ENCODE measurements around the gene IDE. TPM values are rescaled to one million over a fixed set of nuclear protein-coding genes. Genes with fewer than 3 reads are reported as not detected.

Gene IDE
- total and polyA plus RNA-seq, 2 of the 4 experiments (the other 2 are of a cell fraction): 9.3 to 27.4 TPM

- Histone ChIP-seq H2BK15ac (ENCODE audit: low read depth, low read length) (no peak overlapping the region), H3K23ac (ENCODE audit: low read depth, low read length) (no peak overlapping the region), H3K4me3 (ENCODE audit: insufficient read depth, low read depth, low read length) (no peak overlapping the region), H2AK9ac (replicated peaks; ENCODE audit: low read depth, low read length, poor library complexity) (no peak overlapping the region), H3K27me3 (ENCODE audit: control insufficient read depth, insufficient read depth, low read length) (peaks cover 14% of the 10 kb centered on the region), H4K91ac (ENCODE audit: insufficient read depth, low read depth, low read length) (no peak overlapping the region), H4K5ac (ENCODE audit: low read depth, low read length) (no peak overlapping the region), H3K36me3 (ENCODE audit: control insufficient read depth, insufficient read depth, low read length) (no peaks in the 10 kb centered on the region), H3K18ac (ENCODE audit: low read depth, low read length) (no peak overlapping the region), H2AFZ (replicated peaks; ENCODE audit: low read length, poor library complexity) (no peak overlapping the region), H4K8ac (ENCODE audit: low read depth in 2 of 2, low read length in 2 of 2) (no peak overlapping the region), H3K4me2 (ENCODE audit: low read depth, low read length) (no peak overlapping the region), H2BK120ac (ENCODE audit: low read depth, low read length) (no peak overlapping the region), H4K20me1 (ENCODE audit: insufficient read depth, low read length) (no peaks in the 10 kb centered on the region), H2BK5ac (ENCODE audit: low read depth, low read length, poor library complexity, severe bottlenecking) (no peak overlapping the region), H2BK20ac (ENCODE audit: low read depth, low read length) (no peak overlapping the region), H3K79me1 (ENCODE audit: low read depth in 1 of 2, low read length in 2 of 2) (no peaks in the 10 kb centered on the region), H3K14ac (replicated peaks; ENCODE audit: low read depth, low read length) (no peak overlapping the region), H3K9me3 (ENCODE audit: control insufficient read depth, insufficient read depth, low read length) (peaks cover 7% of the 10 kb centered on the region), H2AK5ac (ENCODE audit: low read depth, low read length) (no peak overlapping the region), H3K4ac (ENCODE audit: low read depth, low read length) (no peak overlapping the region), H3K9ac (ENCODE audit: low read depth, low read length) (no peak overlapping the region), H3K56ac (ENCODE audit: extremely low read depth, insufficient read depth, low read length) (no peak overlapping the region), H3K27ac (ENCODE audit: insufficient read depth, low read length) (no peak overlapping the region), H3K4me1 (ENCODE audit: control insufficient read depth, insufficient read depth, low read length) (no peaks in the 10 kb centered on the region), H3K9me1 (ENCODE audit: insufficient read depth, low read length) (no peaks in the 10 kb centered on the region)
- intact Hi-C loops (cut with micrococcal nuclease) (no loop called here), dilution Hi-C loops (cut with HindIII; ENCODE audit: low sequenced_read_pairs, unreplicated experiment) (no loop called here), in situ Hi-C loops (cut with MboI; ENCODE audit: low sequenced_read_pairs) (no loop called here)
- ChIA-PET POLR2A (ENCODE audit: unreplicated experiment) (no interaction called here), CTCF (interaction anchor here (1.4 kb wide), 1 partner anchor 14 kb away, joined by 3 read pairs; no protein-coding TSS in a partner anchor)
- DNase-seq: no peak
- ATAC-seq (ENCODE audit: low read depth): no peak
- no peak for TF ChIP-seq CHD1 (IDR thresholded peaks at IDR 0.05; ENCODE audit: low read depth, low read length)
- no TSS peak for BruUV-seq (replicated peaks)
- WGBS, 2 experiments (ENCODE audit: extremely low coverage in 2 of 2, insufficient read length in 1 of 2): no CpG with 5 or more reads among the region's 2 CpGs
Measured at GRCh38 chr10:92418221-92418620, 155.7 kb downstream of the IDE start.
